ENCODE measurements around the gene EXOC6B.

- TF ChIP-seq RFX5 (IDR thresholded peaks at IDR 0.05), result no peak
- no peak for TF ChIP-seq POLR2A (IDR thresholded peaks at IDR 0.05; ENCODE audit: low read length)
- TF ChIP-seq CHD2 (IDR thresholded peaks at IDR 0.05; ENCODE audit: low read length, partially characterized antibody), result no peak
- no peak for TF ChIP-seq HES2 (IDR thresholded peaks at IDR 0.05)
- TF ChIP-seq REST (IDR thresholded peaks at IDR 0.05), result no peak
- TF ChIP-seq CTCF (IDR thresholded peaks at IDR 0.05), result no peak
- no peak for TF ChIP-seq MAX (IDR thresholded peaks at IDR 0.05)
- no peak for TF ChIP-seq EP300 (IDR thresholded peaks at IDR 0.05)
- no peak for TF ChIP-seq RCOR1 (IDR thresholded peaks at IDR 0.05; ENCODE audit: low read depth, low read length)
- TF ChIP-seq BHLHE40 (IDR thresholded peaks at IDR 0.05; ENCODE audit: low read depth, low read length), result no peak
These were observed 310.1 kb downstream of the EXOC6B start for GRCh38 chr2:72515696-72516095.
